Measurements from ENCODE around the gene LCNL1. TPM values are rescaled to one million over a fixed set of nuclear protein-coding genes. Genes with fewer than 3 reads are reported as not detected.

The LCNL1 gene
- total RNA-seq, 2 donors from 2014 or later = 0.41 to 22.5 TPM

- no peak overlapping the region for H3K4me3 ChIP-seq
- no peak for TF ChIP-seq POLR2AphosphoS5 (IDR thresholded peaks at IDR 0.05)
- TF ChIP-seq CTCF (IDR thresholded peaks at IDR 0.05) = no peak
- TF ChIP-seq POLR2A (IDR thresholded peaks at IDR 0.05) = no peak
- DNase-seq (ENCODE audit: low spot score) = no peak
- H3K9me3 ChIP-seq = no peaks in the 10 kb centered on the region
- H3K27me3 ChIP-seq (replicated peaks; ENCODE audit: insufficient read depth) = no peaks in the 10 kb centered on the region
- no peaks in the 10 kb centered on the region for H3K4me1 ChIP-seq (replicated peaks)
- H3K27ac ChIP-seq = no peak overlapping the region
- H3K36me3 ChIP-seq = no peaks in the 10 kb centered on the region
- WGBS = 84% methylated on average over 5 of the region's 5 CpGs
- intact Hi-C loops (cut with DNase I) = no loop called here
Observed at GRCh38 chr9:136969774-136970173, 13.0 kb upstream of the LCNL1 start.

- Histone ChIP-seq H3K27me3 (replicated peaks; ENCODE audit: insufficient read depth) (no peaks in the 10 kb centered on the region), H3K4me3 (no peak overlapping the region), H3K4me1 (replicated peaks) (no peaks in the 10 kb centered on the region), H3K27ac (no peak overlapping the region), H3K36me3 (no peaks in the 10 kb centered on the region), H3K9me3 (no peaks in the 10 kb centered on the region)
- intact Hi-C loops (cut with DNase I) = no loop called here
- DNase-seq (ENCODE audit: low spot score) = no peak
- TF ChIP-seq CTCF (IDR thresholded peaks at IDR 0.05) (no peak), POLR2AphosphoS5 (IDR thresholded peaks at IDR 0.05) (no peak), POLR2A (IDR thresholded peaks at IDR 0.05) (no peak)
- WGBS = 94% methylated on average over 8 of the region's 11 CpGs
Observed at GRCh38 chr9:136970361-136970760, 12.4 kb upstream of the LCNL1 start.

GRCh38 chr9:136971746-136972145 is 11.0 kb upstream of the LCNL1 start:
- 81% methylated on average over 13 of the region's 14 CpGs for WGBS
- H3K4me3 ChIP-seq = no peak overlapping the region
- H3K4me1 ChIP-seq (replicated peaks) = no peaks in the 10 kb centered on the region
- no peak for DNase-seq (ENCODE audit: low spot score)
- intact Hi-C loops (cut with DNase I) = no loop called here
- H3K27me3 ChIP-seq (replicated peaks; ENCODE audit: insufficient read depth) = no peaks in the 10 kb centered on the region
- no peak for TF ChIP-seq POLR2A (IDR thresholded peaks at IDR 0.05)
- no peak for TF ChIP-seq POLR2AphosphoS5 (IDR thresholded peaks at IDR 0.05)
- no peak for TF ChIP-seq CTCF (IDR thresholded peaks at IDR 0.05)
- H3K36me3 ChIP-seq = no peaks in the 10 kb centered on the region
- H3K9me3 ChIP-seq = no peaks in the 10 kb centered on the region
- no peak overlapping the region for H3K27ac ChIP-seq

- DNase-seq (ENCODE audit: low spot score) = no peak
- Histone ChIP-seq H3K9me3 (no peaks in the 10 kb centered on the region), H3K27ac (no peak overlapping the region), H3K4me3 (no peak overlapping the region), H3K36me3 (no peaks in the 10 kb centered on the region), H3K4me1 (replicated peaks) (no peaks in the 10 kb centered on the region), H3K27me3 (replicated peaks; ENCODE audit: insufficient read depth) (no peaks in the 10 kb centered on the region)
- 78% methylated on average over 10 of the region's 11 CpGs for WGBS
- intact Hi-C loops (cut with DNase I) = no loop called here
- no peak for TF ChIP-seq POLR2A (IDR thresholded peaks at IDR 0.05)
- TF ChIP-seq POLR2AphosphoS5 (IDR thresholded peaks at IDR 0.05) = no peak
- no peak for TF ChIP-seq CTCF (IDR thresholded peaks at IDR 0.05)
Observed at GRCh38 chr9:136972335-136972734, 10.5 kb upstream of the LCNL1 start.

GRCh38 chr9:136972743-136973142 is 10.1 kb upstream of the LCNL1 start:
- H3K27me3 ChIP-seq (replicated peaks; ENCODE audit: insufficient read depth) = no peaks in the 10 kb centered on the region
- H3K36me3 ChIP-seq = no peaks in the 10 kb centered on the region
- H3K9me3 ChIP-seq = no peaks in the 10 kb centered on the region
- 50% methylated on average over 13 of the region's 13 CpGs for whole genome bisulfite sequencing
- no peak for DNase-seq (ENCODE audit: low spot score)
- H3K27ac ChIP-seq = no peak overlapping the region
- TF ChIP-seq CTCF (IDR thresholded peaks at IDR 0.05) (no peak), POLR2A (IDR thresholded peaks at IDR 0.05) (no peak), POLR2AphosphoS5 (IDR thresholded peaks at IDR 0.05) (no peak)
- intact Hi-C loops (cut with DNase I) = no loop called here
- no peak overlapping the region for H3K4me3 ChIP-seq
- no peaks in the 10 kb centered on the region for H3K4me1 ChIP-seq (replicated peaks)

All from prostate gland (tissue), 2 donors.